Stromal cell of bone marrow (primary cell): Measurements from ENCODE around the gene SMARCE1.
A peak's percentile ranks its signal among the peaks of the same experiment; 100 is the strongest.

Experiments used
- DNase-seq: peaks from one replicate; pipeline ENCODE4 v3.0.0-alpha.2; 2012; ENCODE audit warnings: low read depth

Gene SMARCE1

GRCh38 chr17:40645943-40646342, 1.7 kb downstream of the SMARCE1 start:
- DNase-seq: no peak

- no peak for DNase-seq
Measured at GRCh38 chr17:40645291-40645690, 2.3 kb downstream of the SMARCE1 start.

GRCh38 chr17:40637931-40638330, 9.7 kb downstream of the SMARCE1 start:
- DNase-seq: no peak

- DNase-seq: no peak
Measured at GRCh38 chr17:40633871-40634270, 13.7 kb downstream of the SMARCE1 start.

GRCh38 chr17:40632216-40632615, 15.4 kb downstream of the SMARCE1 start:
- DNase-seq: no peak

- no peak for DNase-seq
Measured at GRCh38 chr17:40629842-40630241, 17.8 kb downstream of the SMARCE1 start.

GRCh38 chr17:40625311-40625710, 22.3 kb downstream of the SMARCE1 start:
- DNase-seq: no peak

GRCh38 chr17:40623419-40624210, 24.0 kb downstream of the SMARCE1 start:
- no peak for DNase-seq

- DNase-seq: no peak
Measured at GRCh38 chr17:40622509-40622928, 25.1 kb downstream of the SMARCE1 start.

- no peak for DNase-seq
Measured at GRCh38 chr17:40621578-40621977, 26.0 kb downstream of the SMARCE1 start.

- DNase-seq: no peak
Measured at GRCh38 chr17:40621019-40621418, 26.6 kb downstream of the SMARCE1 start.

- no peak for DNase-seq
Measured at GRCh38 chr17:40618754-40619625, 28.6 kb downstream of the SMARCE1 start.

- DNase-seq: no peak
Measured at GRCh38 chr17:40617678-40618240, 29.9 kb downstream of the SMARCE1 start.

- DNase-seq: no peak
Measured at GRCh38 chr17:40616592-40616991, 31.0 kb downstream of the SMARCE1 start.

- DNase-seq: no peak
Measured at GRCh38 chr17:40615841-40616476, 31.7 kb downstream of the SMARCE1 start.

- peak; percentile 26 for DNase-seq
Measured at GRCh38 chr17:40615068-40615840, 32.4 kb downstream of the SMARCE1 start.

GRCh38 chr17:40614431-40615067, 33.1 kb downstream of the SMARCE1 start:
- no peak for DNase-seq

- DNase-seq: no peak
Measured at GRCh38 chr17:40613467-40614154, 34.0 kb downstream of the SMARCE1 start.

GRCh38 chr17:40612599-40613244, 34.9 kb downstream of the SMARCE1 start:
- no peak for DNase-seq
